ENCODE data around the gene PTPRR.

PTPRR gene

GRCh38 chr12:70835948-70836347 lies 84.6 kb downstream of the PTPRR start:
- Mint-ChIP-seq H3K4me3 (no peak overlapping the region), H3K9me3 (no peaks in the 10 kb centered on the region), H3K4me1 (no peaks in the 10 kb centered on the region), H3K27me3 (ENCODE audit: low read depth) (no peaks in the 10 kb centered on the region), H3K27ac (no peak overlapping the region), H3K36me3 (ENCODE audit: low read depth) (no peaks in the 10 kb centered on the region)
- TF ChIP-seq CTCF (IDR thresholded peaks at IDR 0.05; ENCODE audit: unreplicated experiment in 3 of 3) = no peak

- Mint-ChIP-seq H3K27ac (no peak overlapping the region), H3K9me3 (no peaks in the 10 kb centered on the region), H3K4me1 (no peaks in the 10 kb centered on the region), H3K4me3 (no peak overlapping the region), H3K27me3 (ENCODE audit: low read depth) (no peaks in the 10 kb centered on the region), H3K36me3 (ENCODE audit: low read depth) (no peaks in the 10 kb centered on the region)
- no peak for TF ChIP-seq CTCF (IDR thresholded peaks at IDR 0.05; ENCODE audit: unreplicated experiment in 3 of 3)
Observed at GRCh38 chr12:70831543-70831942, 89.0 kb downstream of the PTPRR start.

- no peak overlapping the region for H3K27ac Mint-ChIP-seq
- TF ChIP-seq CTCF (IDR thresholded peaks at IDR 0.05; ENCODE audit: unreplicated experiment in 3 of 3) = no peak
- H3K4me1 Mint-ChIP-seq = no peaks in the 10 kb centered on the region
- no peaks in the 10 kb centered on the region for H3K36me3 Mint-ChIP-seq (ENCODE audit: low read depth)
- H3K27me3 Mint-ChIP-seq (ENCODE audit: low read depth) = no peaks in the 10 kb centered on the region
- no peaks in the 10 kb centered on the region for H3K9me3 Mint-ChIP-seq
- H3K4me3 Mint-ChIP-seq = no peak overlapping the region
Observed at GRCh38 chr12:70830221-70831061, 90.1 kb downstream of the PTPRR start.

GRCh38 chr12:70829070-70829469 lies 91.5 kb downstream of the PTPRR start:
- TF ChIP-seq CTCF (IDR thresholded peaks at IDR 0.05; ENCODE audit: unreplicated experiment in 3 of 3) = no peak
- Mint-ChIP-seq H3K4me1 (no peaks in the 10 kb centered on the region), H3K27ac (no peak overlapping the region), H3K9me3 (no peaks in the 10 kb centered on the region), H3K36me3 (ENCODE audit: low read depth) (no peaks in the 10 kb centered on the region), H3K4me3 (no peak overlapping the region), H3K27me3 (ENCODE audit: low read depth) (no peaks in the 10 kb centered on the region)

GRCh38 chr12:70828351-70828750 lies 92.2 kb downstream of the PTPRR start:
- no peak overlapping the region for H3K27ac Mint-ChIP-seq
- no peaks in the 10 kb centered on the region for H3K4me1 Mint-ChIP-seq
- H3K27me3 Mint-ChIP-seq (ENCODE audit: low read depth) = no peaks in the 10 kb centered on the region
- no peaks in the 10 kb centered on the region for H3K9me3 Mint-ChIP-seq
- no peak overlapping the region for H3K4me3 Mint-ChIP-seq
- H3K36me3 Mint-ChIP-seq (ENCODE audit: low read depth) = no peaks in the 10 kb centered on the region
- TF ChIP-seq CTCF (IDR thresholded peaks at IDR 0.05; ENCODE audit: unreplicated experiment in 3 of 3) = no peak

- Mint-ChIP-seq H3K9me3 (no peaks in the 10 kb centered on the region), H3K27ac (no peak overlapping the region), H3K4me3 (no peak overlapping the region), H3K36me3 (ENCODE audit: low read depth) (no peaks in the 10 kb centered on the region), H3K4me1 (no peaks in the 10 kb centered on the region), H3K27me3 (ENCODE audit: low read depth) (no peaks in the 10 kb centered on the region)
- TF ChIP-seq CTCF (IDR thresholded peaks at IDR 0.05; ENCODE audit: unreplicated experiment in 3 of 3) = no peak
Observed at GRCh38 chr12:70826156-70826555, 94.4 kb downstream of the PTPRR start.

Measured in nephron (organoid).